Progenitor cell of endocrine pancreas (in vitro differentiated cells): Measurements from ENCODE around the gene MYOF. TPM values are rescaled to one million over a fixed set of nuclear protein-coding genes. Genes with fewer than 3 reads are reported as not detected.
"Not testable (repeated sequence)": the region's sequence is repeated elsewhere in the genome, so short reads cannot be mapped to it uniquely, and the experiment has no call there.

Source experiments
- DNase-seq: peaks from one replicate; pipeline ENCODE4 v3.0.0; 2021; ENCODE audit warnings: low spot score; ENCODE audit not compliant: unreplicated experiment
- H3K27ac Mint-ChIP-seq: 2 replicates; pipeline ENCODE4 v1.8.0; 2021; ENCODE audit warnings: mild to moderate bottlenecking, moderate library complexity, mixed read lengths
- H3K27me3 Mint-ChIP-seq: 2 replicates; pipeline ENCODE4 v1.8.0; 2021; ENCODE audit warnings: mixed read lengths
- H3K36me3 Mint-ChIP-seq: 2 replicates; pipeline ENCODE4 v1.8.0; 2022; ENCODE audit warnings: mixed read lengths; ENCODE audit not compliant: insufficient read depth
- H3K4me1 Mint-ChIP-seq: 2 replicates; pipeline ENCODE4 v1.8.0; 2021; ENCODE audit warnings: low read depth, mixed read lengths
- H3K4me3 Mint-ChIP-seq: 2 replicates; pipeline ENCODE4 v1.8.0; 2021; ENCODE audit warnings: low read depth, mild to moderate bottlenecking, moderate library complexity, mixed read lengths
- H3K9me3 Mint-ChIP-seq: 2 replicates; pipeline ENCODE4 v1.8.0; 2021; ENCODE audit warnings: low read depth, mixed read lengths
- CTCF ChIP-seq: fragments of 200-600 bp; sonication (generic); IDR thresholded peaks from one replicate; pipeline ENCODE4 v1.5.0; 2021; ENCODE audit warnings: antibody characterized with exemption, mild to moderate bottlenecking; ENCODE audit not compliant: unreplicated experiment
- total RNA-seq: library from RNA; stranded (reverse); gene quantifications from 2 replicates; pipeline ENCODE4 v1.2.1, GENCODE V29; 2021

MYOF gene
- total RNA-seq, 1 donor from 2014 or later = 25.5 TPM

DNA sequence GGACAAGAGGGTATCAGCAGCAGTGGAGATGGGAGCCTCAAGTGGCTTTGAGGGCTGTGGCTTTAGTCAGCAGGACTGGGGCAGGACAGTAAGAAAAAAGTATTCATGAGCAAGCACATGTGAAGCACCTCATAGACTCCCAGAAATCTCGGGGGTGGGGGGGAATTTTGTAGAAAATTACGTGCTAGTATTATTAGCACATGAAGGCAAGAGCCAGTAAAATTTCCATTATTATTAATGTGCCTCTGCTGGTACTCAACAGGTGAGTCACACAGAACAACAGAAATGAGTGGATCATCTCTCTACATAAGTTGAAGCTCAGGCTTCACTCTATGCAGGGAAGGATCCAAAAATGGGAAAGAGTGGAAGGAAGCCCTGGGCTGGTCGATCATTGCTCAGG, 114.5 kb downstream of the MYOF start:
- no peak for DNase-seq
- H3K36me3 Mint-ChIP-seq = peaks cover 4% of the 10 kb centered on the region
- H3K27me3 Mint-ChIP-seq = no peaks in the 10 kb centered on the region
- TF ChIP-seq CTCF = no peak
- H3K4me1 Mint-ChIP-seq = no peaks in the 10 kb centered on the region
- H3K27ac Mint-ChIP-seq = no peak overlapping the region
- no peaks in the 10 kb centered on the region for H3K9me3 Mint-ChIP-seq
- no peak overlapping the region for H3K4me3 Mint-ChIP-seq

DNA sequence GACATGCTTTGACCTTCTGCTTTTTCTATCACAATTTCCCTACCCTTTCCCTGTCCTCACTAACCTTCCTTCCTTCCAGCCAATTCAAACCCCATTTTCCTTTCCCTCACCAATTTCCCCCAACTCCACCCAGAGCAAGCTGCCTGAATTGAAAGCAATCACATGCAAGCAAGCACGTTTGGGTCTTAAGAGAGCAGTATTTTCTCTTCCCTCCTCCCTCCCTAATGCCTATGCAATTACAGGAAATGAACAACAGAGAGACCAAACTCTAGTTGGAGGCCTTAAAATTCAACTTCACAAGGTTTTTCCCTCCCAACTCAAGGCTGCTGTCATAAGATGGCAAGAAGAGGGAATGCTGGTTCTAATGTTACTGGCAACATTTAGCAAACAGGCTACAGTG, 117.2 kb downstream of the MYOF start:
- Mint-ChIP-seq H3K27me3 (no peaks in the 10 kb centered on the region), H3K4me3 (no peak overlapping the region), H3K4me1 (no peaks in the 10 kb centered on the region), H3K27ac (no peak overlapping the region), H3K36me3 (peaks cover 4% of the 10 kb centered on the region), H3K9me3 (no peaks in the 10 kb centered on the region)
- no peak for DNase-seq
- TF ChIP-seq CTCF = no peak

DNA sequence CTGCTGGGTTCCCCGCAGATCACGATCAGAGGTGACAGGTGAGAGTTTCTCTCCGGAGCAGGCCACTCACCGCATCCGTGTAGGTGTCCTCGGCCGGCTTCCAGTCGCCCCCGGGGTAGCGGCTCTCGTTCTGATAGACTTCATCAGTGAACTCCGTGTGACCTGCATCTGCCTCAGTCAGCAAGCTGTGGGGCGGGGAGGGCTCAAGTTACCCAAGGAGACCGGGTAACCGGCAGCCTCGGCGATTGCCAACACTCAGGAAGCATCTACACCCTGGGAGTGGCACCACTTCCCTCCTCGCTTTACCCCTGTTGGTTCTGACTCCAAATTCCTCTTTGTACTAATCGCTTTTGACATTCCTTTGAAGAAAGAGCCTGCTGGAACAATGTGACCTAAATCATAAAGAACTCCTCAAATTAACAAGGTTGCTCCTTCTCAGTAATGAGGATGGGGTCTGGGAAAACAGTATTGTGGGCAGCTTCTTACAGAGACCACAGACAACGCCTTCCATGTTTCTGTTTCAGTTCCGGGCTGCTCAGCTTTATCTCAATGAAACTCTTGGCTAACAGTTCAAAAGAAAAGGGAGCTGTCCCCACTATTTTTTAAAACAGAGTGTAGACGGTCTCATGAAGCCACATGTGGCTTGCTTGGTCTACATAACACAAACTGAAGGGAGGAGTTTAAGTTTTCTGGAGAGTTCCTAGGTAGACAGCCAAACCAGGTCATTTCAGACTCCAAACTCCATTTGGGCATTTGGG, 118.1 kb downstream of the MYOF start:
- peaks cover 4% of the 10 kb centered on the region for H3K36me3 Mint-ChIP-seq
- no peak overlapping the region for H3K27ac Mint-ChIP-seq
- H3K4me3 Mint-ChIP-seq = no peak overlapping the region
- TF ChIP-seq CTCF = no peak
- H3K9me3 Mint-ChIP-seq = no peaks in the 10 kb centered on the region
- H3K4me1 Mint-ChIP-seq = no peaks in the 10 kb centered on the region
- DNase-seq = no peak
- no peaks in the 10 kb centered on the region for H3K27me3 Mint-ChIP-seq

GRCh38 chr10:93358398-93358797, 123.7 kb downstream of the MYOF start:
- H3K36me3 Mint-ChIP-seq, DNase-seq, H3K27me3 Mint-ChIP-seq, H3K4me3 Mint-ChIP-seq, H3K4me1 Mint-ChIP-seq, H3K9me3 Mint-ChIP-seq: not testable (repeated sequence)
- peak overlapping the region; percentile 64 for H3K27ac Mint-ChIP-seq

- H3K4me3 Mint-ChIP-seq = no peak overlapping the region
- no peak overlapping the region for H3K27ac Mint-ChIP-seq
- TF ChIP-seq CTCF = peak; percentile 70
- no peaks in the 10 kb centered on the region for H3K27me3 Mint-ChIP-seq
- no peaks in the 10 kb centered on the region for H3K9me3 Mint-ChIP-seq
- no peak for DNase-seq
- H3K4me1 Mint-ChIP-seq = no peaks in the 10 kb centered on the region
- H3K36me3 Mint-ChIP-seq = peaks cover 7% of the 10 kb centered on the region
Measured at GRCh38 chr10:93357680-93358079, 124.5 kb downstream of the MYOF start.

DNA sequence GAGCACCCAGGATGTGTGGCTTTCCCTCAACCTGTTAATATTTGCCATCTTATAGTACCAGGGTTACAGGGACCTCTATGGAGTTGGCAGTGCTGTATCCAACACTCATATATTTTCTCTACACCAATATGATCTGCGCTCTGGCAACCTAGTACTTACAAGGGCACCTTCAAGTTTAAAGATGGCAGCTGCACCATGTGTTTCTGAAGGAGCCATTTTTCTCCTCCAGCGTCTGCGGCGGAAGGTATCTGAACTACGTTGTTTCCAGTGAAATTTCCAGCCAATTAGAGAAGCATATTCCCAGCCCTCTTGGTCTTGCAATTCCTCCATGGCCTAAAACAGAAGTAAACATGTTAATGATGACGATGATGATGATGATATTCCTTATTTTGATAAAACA, 125.6 kb downstream of the MYOF start:
- no peak overlapping the region for H3K27ac Mint-ChIP-seq
- no peak for DNase-seq
- no peaks in the 10 kb centered on the region for H3K9me3 Mint-ChIP-seq
- no peak overlapping the region for H3K4me3 Mint-ChIP-seq
- no peak for TF ChIP-seq CTCF
- H3K36me3 Mint-ChIP-seq = peaks cover 7% of the 10 kb centered on the region
- H3K4me1 Mint-ChIP-seq = no peaks in the 10 kb centered on the region
- H3K27me3 Mint-ChIP-seq = no peaks in the 10 kb centered on the region
